Testis (tissue), 3 donors: ENCODE results near the gene ADAR. TPM values are rescaled to one million over a fixed set of nuclear protein-coding genes. Genes with fewer than 3 reads are reported as not detected.

Source experiments
- DNase-seq: peaks from one replicate; pipeline ENCODE4 v3.0.0-alpha.2; 2019
- H3K27ac ChIP-seq, 2 donors: fragments of 200-600 bp; sonication (generic); one replicate each; pipeline ENCODE4 v1.5.1; 2019
- H3K27me3 ChIP-seq: fragments of 200-600 bp; sonication (generic); one replicate; pipeline ENCODE4 v1.5.1; 2019
- H3K36me3 ChIP-seq: fragments of 200-600 bp; sonication (generic); one replicate; pipeline ENCODE4 v1.5.1; 2017; ENCODE audit warnings: low read depth; ENCODE audit errors: missing control alignments
- H3K4me1 ChIP-seq: fragments of 200-600 bp; sonication (generic); one replicate; pipeline ENCODE4 v1.5.1; 2019
- H3K4me3 ChIP-seq, 2 donors: fragments of 200-600 bp; sonication (generic); one replicate each; pipeline ENCODE4 v1.5.1; 2017 to 2019
- H3K9me3 ChIP-seq: fragments of 200-600 bp; sonication (generic); one replicate; pipeline ENCODE4 v1.5.1; 2017
- POLR2A ChIP-seq: fragments of 450-650 bp; IDR thresholded peaks from one replicate; pipeline ENCODE4 v1.6.1; 2017; ENCODE audit warnings: antibody characterized with exemption, mild to moderate bottlenecking, moderate library complexity
- WGBS, 2 donors: methylation state at CpG; one replicate each; pipeline ENCODE4 v1.1.5; 2018; 5-methylcytosine and 5-hydroxymethylcytosine counted together
- intact Hi-C: fragments of 100-400 bp; cut with DNase I; formaldehyde crosslinking; loops from one replicate; pipeline ENCODE4 v1.15.1; 2023; ENCODE audit warnings: low total_unique reads
- polyA plus RNA-seq: library from polyadenylated mRNA; stranded (reverse); fragments of 350-450 nt; fragmentation: Illumina TruSeq; extraction: RNeasy Lipid Tissue Mini Kit (QIAGEN cat#74804); gene quantifications from one replicate; pipeline ENCODE4 v1.2.3, GENCODE V29; 2014; ENCODE audit warnings: low read depth, low replicate concordance; ENCODE audit not compliant: insufficient read depth
- total RNA-seq, 2 donors: library from RNA; depleted of rRNA; stranded (reverse); fragments of >200 nt; gene quantifications; one replicate each; pipeline ENCODE4 v1.2.3, GENCODE V29; 2016
- TF ChIP-seq, protein P1 (sequence below), 3 experiments: fragments of 450-650 bp in 2 of 3; fragments of 200-600 bp in 1 of 3; sonication (generic) in 1 of 3; IDR thresholded peaks; one replicate each; pipeline ENCODE4 v1.5.1; 2016 to 2019; ENCODE audit warnings: antibody characterized with exemption in 3 of 3, mild to moderate bottlenecking in 2 of 3, moderate library complexity in 1 of 3

Gene ADAR
- total and polyA plus RNA-seq, 3 donors from 2014 or later, result 94.4 to 181 (median 168) TPM

DNA sequence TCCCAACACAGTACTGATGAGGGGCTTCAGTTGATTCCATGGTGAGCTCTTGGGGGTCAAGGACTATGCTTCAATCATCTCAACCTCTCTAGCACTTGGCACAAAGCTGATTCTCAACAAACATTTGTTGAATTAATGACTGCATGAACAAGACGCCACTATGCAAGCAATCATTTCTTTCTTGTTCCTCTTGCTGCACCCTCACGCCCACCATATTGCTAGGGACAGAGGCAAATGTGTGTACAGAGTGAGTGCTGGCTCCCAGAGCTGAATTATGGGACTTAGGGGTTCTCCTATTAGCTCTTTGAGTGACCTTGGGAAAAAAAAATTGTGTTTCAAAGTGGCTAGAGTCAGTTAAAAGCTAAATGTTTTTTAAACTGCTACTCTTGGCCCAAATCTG is 2.5 kb downstream of the ADAR start:
- H3K4me1 ChIP-seq, result peaks cover 43% of the 10 kb centered on the region

DNA sequence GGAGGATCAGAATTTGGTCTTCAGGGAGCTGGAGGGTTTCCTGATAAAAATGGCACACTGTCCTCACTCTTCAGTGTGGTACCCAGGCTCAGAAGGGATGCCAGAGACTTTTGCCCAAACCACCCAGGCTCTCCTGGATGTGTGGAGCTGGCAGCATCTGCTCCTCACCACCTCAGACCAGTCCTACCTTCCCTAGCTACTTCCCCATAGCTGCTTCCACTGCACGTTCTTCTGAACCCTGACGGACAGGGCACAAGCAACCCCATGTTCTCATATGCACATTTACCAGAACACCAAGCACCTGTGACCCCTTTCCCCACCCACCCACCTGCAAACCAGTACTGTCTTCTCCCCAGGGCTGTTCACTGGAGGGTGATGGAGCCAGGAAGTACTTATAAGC is 4.7 kb downstream of the ADAR start:
- Histone ChIP-seq H3K27ac (no peak overlapping the region), H3K36me3 (no peaks in the 10 kb centered on the region), H3K9me3 (no peaks in the 10 kb centered on the region), H3K27me3 (no peaks in the 10 kb centered on the region), H3K4me1 (peaks cover 44% of the 10 kb centered on the region), H3K4me3 (no peak overlapping the region)
- no peak for DNase-seq
- intact Hi-C loops, result no loop called here
- 58 to 69% methylated on average over 2 of the region's 2 CpGs for WGBS, 2 donors
- TF ChIP-seq, protein P1, sequence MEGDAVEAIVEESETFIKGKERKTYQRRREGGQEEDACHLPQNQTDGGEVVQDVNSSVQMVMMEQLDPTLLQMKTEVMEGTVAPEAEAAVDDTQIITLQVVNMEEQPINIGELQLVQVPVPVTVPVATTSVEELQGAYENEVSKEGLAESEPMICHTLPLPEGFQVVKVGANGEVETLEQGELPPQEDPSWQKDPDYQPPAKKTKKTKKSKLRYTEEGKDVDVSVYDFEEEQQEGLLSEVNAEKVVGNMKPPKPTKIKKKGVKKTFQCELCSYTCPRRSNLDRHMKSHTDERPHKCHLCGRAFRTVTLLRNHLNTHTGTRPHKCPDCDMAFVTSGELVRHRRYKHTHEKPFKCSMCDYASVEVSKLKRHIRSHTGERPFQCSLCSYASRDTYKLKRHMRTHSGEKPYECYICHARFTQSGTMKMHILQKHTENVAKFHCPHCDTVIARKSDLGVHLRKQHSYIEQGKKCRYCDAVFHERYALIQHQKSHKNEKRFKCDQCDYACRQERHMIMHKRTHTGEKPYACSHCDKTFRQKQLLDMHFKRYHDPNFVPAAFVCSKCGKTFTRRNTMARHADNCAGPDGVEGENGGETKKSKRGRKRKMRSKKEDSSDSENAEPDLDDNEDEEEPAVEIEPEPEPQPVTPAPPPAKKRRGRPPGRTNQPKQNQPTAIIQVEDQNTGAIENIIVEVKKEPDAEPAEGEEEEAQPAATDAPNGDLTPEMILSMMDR (IDR thresholded peaks at IDR 0.05), result no peak
- no peak for TF ChIP-seq POLR2A

More for the DNA sequence above, 2.5 kb downstream of the ADAR start:
- no peak overlapping the region for H3K4me3 ChIP-seq
- no peaks in the 10 kb centered on the region for H3K27me3 ChIP-seq
- TF ChIP-seq, protein P1 (IDR thresholded peaks at IDR 0.05), result no peak
- TF ChIP-seq POLR2A, result no peak
- DNase-seq, result no peak
- no peaks in the 10 kb centered on the region for H3K36me3 ChIP-seq
- H3K9me3 ChIP-seq, result no peaks in the 10 kb centered on the region
- no peak overlapping the region for H3K27ac ChIP-seq
- 57 to 69% methylated on average over 2 of the region's 2 CpGs for WGBS, 2 donors
- intact Hi-C loops, result no loop called here

DNA sequence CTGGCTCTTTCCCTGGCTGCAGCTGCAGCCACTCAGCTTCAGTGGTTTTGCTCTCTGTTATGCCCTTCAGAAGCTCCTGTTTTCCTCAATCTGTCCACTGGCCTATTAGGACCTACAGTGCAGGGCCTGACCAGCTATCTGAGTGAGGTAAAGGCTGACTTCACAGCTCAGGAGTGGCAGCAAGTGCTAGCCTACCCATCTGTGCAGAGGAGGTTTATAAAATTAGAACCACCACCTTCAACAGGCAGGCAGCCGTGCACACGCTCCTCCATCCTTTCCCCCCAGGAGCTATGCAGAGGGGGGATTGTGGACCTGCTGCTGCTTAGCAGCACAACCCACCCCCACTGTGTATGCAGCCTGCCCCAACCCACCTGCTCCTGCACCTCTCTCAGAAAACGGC is 8.3 kb downstream of the ADAR start:
- Histone ChIP-seq H3K4me3 (no peak overlapping the region), H3K36me3 (no peaks in the 10 kb centered on the region), H3K4me1 (peaks cover 24% of the 10 kb centered on the region), H3K27ac (no peak overlapping the region), H3K9me3 (no peaks in the 10 kb centered on the region), H3K27me3 (no peaks in the 10 kb centered on the region)
- 66 to 97% methylated on average over 3 of the region's 3 CpGs for WGBS, 2 donors
- intact Hi-C loops, result no loop called here
- no peak for TF ChIP-seq POLR2A
- TF ChIP-seq, protein P1 (IDR thresholded peaks at IDR 0.05), result no peak
- DNase-seq, result no peak

DNA sequence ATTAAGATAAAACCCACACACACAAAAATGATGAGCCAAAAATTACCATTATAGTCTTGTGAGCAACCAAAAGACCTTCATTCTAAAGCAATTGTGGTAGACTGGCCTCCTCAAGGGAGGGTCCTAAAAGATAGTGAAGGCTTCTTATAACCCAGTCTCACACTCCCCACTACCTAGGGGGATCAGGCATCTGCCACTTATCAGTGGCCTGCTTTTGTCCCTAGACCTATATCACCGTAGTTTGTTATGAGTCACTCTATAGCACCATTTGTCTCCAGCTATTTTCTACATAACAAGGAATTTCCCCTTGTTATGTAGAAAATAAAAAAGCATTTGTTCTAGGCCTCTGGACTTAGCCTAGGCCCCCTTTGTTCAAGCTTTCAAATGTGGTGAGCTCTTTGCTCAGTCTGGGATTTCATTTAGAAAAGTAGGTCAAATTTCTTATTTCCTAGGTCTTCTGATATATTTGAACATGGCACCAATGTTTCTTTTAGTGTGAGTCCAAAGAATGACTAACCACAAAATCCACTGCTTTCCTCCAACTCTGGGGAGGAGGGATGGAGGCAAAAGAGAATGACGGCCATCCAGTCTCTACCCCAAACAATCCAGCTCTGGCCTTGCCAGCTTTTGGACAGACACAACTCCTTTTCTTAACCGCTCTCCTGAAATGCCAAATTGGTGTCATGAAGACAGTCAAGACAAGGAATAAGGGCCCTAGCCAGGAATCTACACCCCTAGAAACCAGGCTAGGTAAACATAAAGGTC is 8.9 kb downstream of the ADAR start:
- H3K36me3 ChIP-seq, result no peaks in the 10 kb centered on the region
- 68 to 76% methylated on average over 3 of the region's 3 CpGs for WGBS, 2 donors

More for the DNA sequence above, 8.9 kb downstream of the ADAR start:
- H3K4me1 ChIP-seq, result peaks cover 24% of the 10 kb centered on the region
- intact Hi-C loops, result no loop called here
- TF ChIP-seq POLR2A, result no peak
- TF ChIP-seq, protein P1 (IDR thresholded peaks at IDR 0.05), result no peak
- DNase-seq, result no peak
- no peaks in the 10 kb centered on the region for H3K9me3 ChIP-seq
- no peak overlapping the region for H3K4me3 ChIP-seq
- H3K27ac ChIP-seq, result no peak overlapping the region
- no peaks in the 10 kb centered on the region for H3K27me3 ChIP-seq
